Fibroblast of pulmonary artery (primary cell): ENCODE results near the gene GLIS1.

ENCODE experiments used
- DNase-seq: peaks from one replicate; pipeline ENCODE4 v3.0.0-alpha.2; 2010; ENCODE audit warnings: low read depth
- H3K4me3 ChIP-seq: replicated peaks from 2 replicates; pipeline ENCODE4 v1.5.1; 2011; ENCODE audit warnings: low read depth, mild to moderate bottlenecking, control low read depth, low read length, moderate library complexity
- CTCF ChIP-seq: IDR thresholded peaks from 2 replicates; pipeline ENCODE4 v1.5.1; 2011; ENCODE audit warnings: mild to moderate bottlenecking, control low read depth, low read length, inconsistent platforms; ENCODE audit errors: missing control alignments

Gene GLIS1

DNA sequence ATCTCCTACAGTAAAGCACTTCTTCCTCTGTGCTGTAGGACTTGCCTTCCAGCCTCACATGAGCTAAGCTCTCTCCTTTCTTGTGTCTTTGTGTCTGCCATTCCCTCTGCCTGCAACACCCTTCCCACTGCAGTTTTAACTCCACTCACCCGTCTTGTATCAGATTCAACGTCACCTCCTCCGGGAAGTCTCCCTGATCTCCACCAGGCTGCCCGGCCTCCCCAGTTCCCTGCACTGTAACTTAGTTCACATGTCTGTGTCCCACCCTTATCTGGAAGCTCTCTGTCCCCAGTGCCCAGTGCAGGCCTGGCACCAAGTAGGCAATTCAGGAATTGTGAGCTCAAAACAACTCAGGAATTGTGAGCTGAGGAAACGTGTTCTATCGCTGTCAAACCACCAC is 96.4 kb downstream of the GLIS1 start:
- no peak for DNase-seq
- no peak overlapping the region for H3K4me3 ChIP-seq
- no peak for TF ChIP-seq CTCF

GRCh38 chr1:53642215-53642555 is 96.8 kb downstream of the GLIS1 start:
- no peak for TF ChIP-seq CTCF
- no peak overlapping the region for H3K4me3 ChIP-seq
- no peak for DNase-seq

- no peak for DNase-seq
- no peak for TF ChIP-seq CTCF
- no peak overlapping the region for H3K4me3 ChIP-seq
Measured at GRCh38 chr1:53641481-53642214, 97.3 kb downstream of the GLIS1 start.

DNA sequence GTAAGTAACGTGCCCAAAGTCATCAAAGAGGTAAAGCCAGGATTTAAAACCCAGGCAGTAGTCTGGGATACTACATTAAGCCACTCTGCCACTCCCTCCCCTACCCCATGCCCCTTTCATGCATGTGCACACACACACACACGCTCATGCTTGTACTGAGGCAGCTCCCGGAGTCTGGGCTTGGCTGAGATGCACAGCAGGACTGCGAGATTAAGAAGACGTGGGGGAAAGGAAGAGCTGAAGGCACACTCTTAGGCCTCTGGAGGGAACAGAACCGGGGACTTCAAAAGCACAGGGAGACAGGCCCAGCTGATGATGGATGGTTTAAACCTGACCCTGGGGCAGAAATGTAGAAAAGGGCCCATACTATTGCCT is 98.3 kb downstream of the GLIS1 start:
- no peak for TF ChIP-seq CTCF
- DNase-seq, result no peak
- no peak overlapping the region for H3K4me3 ChIP-seq

- DNase-seq, result no peak
- TF ChIP-seq CTCF, result no peak
- H3K4me3 ChIP-seq, result no peak overlapping the region
Measured at GRCh38 chr1:53639996-53640700, 98.8 kb downstream of the GLIS1 start.

DNA sequence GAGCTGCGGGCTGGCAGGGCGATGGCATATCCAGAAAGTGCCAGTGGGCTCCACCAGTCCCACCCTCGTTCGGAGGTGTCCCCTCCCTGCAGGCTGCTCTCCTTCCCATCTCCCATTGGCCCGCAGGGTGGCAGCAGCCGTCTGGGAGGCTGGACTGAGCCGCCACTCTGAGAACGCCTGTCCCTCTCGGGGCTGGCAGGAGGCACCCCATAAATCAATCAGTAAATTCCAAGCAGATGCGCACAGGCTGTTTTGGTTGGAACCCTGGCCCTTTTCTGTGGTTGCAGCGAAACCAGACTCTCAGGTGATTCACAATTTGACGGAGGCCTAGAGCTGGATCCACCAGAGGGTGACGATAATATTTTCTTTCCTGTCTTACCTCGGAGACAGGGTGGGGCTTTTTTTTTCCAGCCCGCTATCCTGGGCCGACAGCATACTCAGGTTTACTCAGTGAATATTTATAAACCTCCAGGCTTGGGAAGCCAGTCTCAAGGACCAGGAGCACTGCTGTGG is 99.7 kb downstream of the GLIS1 start:
- no peak for DNase-seq
- TF ChIP-seq CTCF, result no peak
- H3K4me3 ChIP-seq, result no peak overlapping the region
